GM23338 (cell line): Measurements from ENCODE around the gene USP24.

ENCODE experiments used
- CREB1 ChIP-seq: fragments of 250-450 bp; sonication (Bioruptor Pico); IDR thresholded peaks from 2 replicates; pipeline ENCODE4 v1.5.0; 2020; ENCODE audit warnings: low read depth, mild to moderate bottlenecking, moderate library complexity
- EZH2 ChIP-seq: fragments of 200-600 bp; sonication (generic); IDR thresholded peaks from one replicate; pipeline ENCODE4 v1.8.0; 2017; ENCODE audit warnings: antibody characterized with exemption, mild to moderate bottlenecking, low read depth; ENCODE audit not compliant: unreplicated experiment
- EZH2phosphoT487 ChIP-seq: fragments of 200-600 bp; sonication (generic); IDR thresholded peaks from one replicate; pipeline ENCODE4 v1.8.1; 2018; ENCODE audit warnings: antibody characterized with exemption; ENCODE audit not compliant: unreplicated experiment
- JUNB ChIP-seq: IDR thresholded peaks from one replicate; pipeline ENCODE4 v1.6.1; 2016; ENCODE audit warnings: antibody characterized with exemption; ENCODE audit not compliant: unreplicated experiment
- NANOG ChIP-seq: IDR thresholded peaks from 2 replicates; pipeline ENCODE4 v1.6.1; 2016; ENCODE audit warnings: antibody characterized with exemption, borderline replicate concordance
- POLR2AphosphoS5 ChIP-seq: IDR thresholded peaks from 2 replicates; pipeline ENCODE4 v1.6.1; 2016; ENCODE audit warnings: antibody characterized with exemption, low read depth
- STAT1 ChIP-seq: IDR thresholded peaks from one replicate; pipeline ENCODE4 v1.6.1; 2016; ENCODE audit warnings: antibody characterized with exemption; ENCODE audit not compliant: unreplicated experiment
- ZNF114 ChIP-seq: fragments of 250-450 bp; sonication (Bioruptor Pico); IDR thresholded peaks from 2 replicates; pipeline ENCODE4 v1.5.0; 2020; ENCODE audit warnings: mild to moderate bottlenecking, moderate library complexity
- ZNF331 ChIP-seq: fragments of 250-450 bp; sonication (Bioruptor Pico); IDR thresholded peaks from 2 replicates; pipeline ENCODE4 v1.5.0; 2020; ENCODE audit warnings: low read depth, mild to moderate bottlenecking, moderate library complexity
- TF ChIP-seq, protein P1 (sequence below), 2 experiments: fragments of 200-600 bp in 1 of 2; sonication (generic) in 1 of 2; conservative IDR thresholded peaks; 2 replicates each; pipeline versions ENCODE4 v1.5.1 to v1.6.1; 2016 to 2017; ENCODE audit warnings: antibody characterized with exemption in 2 of 2, low read depth in 2 of 2, mild to moderate bottlenecking in 2 of 2, moderate library complexity in 1 of 2
- TF ChIP-seq, protein P2 (sequence below): IDR thresholded peaks from one replicate; pipeline ENCODE4 v1.6.1; 2018; ENCODE audit warnings: antibody characterized with exemption; ENCODE audit not compliant: unreplicated experiment
- TF ChIP-seq, protein P3 (sequence below): fragments of 250-450 bp; sonication (Bioruptor Pico); IDR thresholded peaks from 2 replicates; pipeline ENCODE4 v1.5.0; 2020; ENCODE audit warnings: mild to moderate bottlenecking, moderate library complexity

DNA sequence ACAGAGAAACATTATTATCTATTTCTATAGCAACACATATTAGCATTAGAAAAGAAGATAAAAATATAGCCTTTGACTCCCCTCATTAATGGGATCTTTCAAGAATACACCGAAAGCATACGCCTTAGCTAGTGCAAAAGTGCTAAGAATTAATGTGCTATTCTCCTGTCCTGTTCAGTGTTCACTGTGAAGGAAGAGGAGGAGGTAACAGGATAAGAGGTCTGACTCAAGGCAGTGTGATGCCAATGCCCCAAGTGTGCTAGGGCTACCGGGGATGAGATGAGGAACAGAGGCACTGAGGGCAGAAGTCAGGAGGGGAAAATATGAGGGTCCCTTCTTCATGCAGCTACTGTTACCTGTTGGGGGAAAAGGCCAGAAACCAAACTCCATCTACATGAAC, 43.5 kb downstream of the USP24 start:
- TF ChIP-seq, protein P1, sequence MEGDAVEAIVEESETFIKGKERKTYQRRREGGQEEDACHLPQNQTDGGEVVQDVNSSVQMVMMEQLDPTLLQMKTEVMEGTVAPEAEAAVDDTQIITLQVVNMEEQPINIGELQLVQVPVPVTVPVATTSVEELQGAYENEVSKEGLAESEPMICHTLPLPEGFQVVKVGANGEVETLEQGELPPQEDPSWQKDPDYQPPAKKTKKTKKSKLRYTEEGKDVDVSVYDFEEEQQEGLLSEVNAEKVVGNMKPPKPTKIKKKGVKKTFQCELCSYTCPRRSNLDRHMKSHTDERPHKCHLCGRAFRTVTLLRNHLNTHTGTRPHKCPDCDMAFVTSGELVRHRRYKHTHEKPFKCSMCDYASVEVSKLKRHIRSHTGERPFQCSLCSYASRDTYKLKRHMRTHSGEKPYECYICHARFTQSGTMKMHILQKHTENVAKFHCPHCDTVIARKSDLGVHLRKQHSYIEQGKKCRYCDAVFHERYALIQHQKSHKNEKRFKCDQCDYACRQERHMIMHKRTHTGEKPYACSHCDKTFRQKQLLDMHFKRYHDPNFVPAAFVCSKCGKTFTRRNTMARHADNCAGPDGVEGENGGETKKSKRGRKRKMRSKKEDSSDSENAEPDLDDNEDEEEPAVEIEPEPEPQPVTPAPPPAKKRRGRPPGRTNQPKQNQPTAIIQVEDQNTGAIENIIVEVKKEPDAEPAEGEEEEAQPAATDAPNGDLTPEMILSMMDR (conservative IDR thresholded peaks at IDR 0.05; ENCODE audit: low read depth in 2 of 2): no peak
- no peak for TF ChIP-seq EZH2
- no peak for TF ChIP-seq POLR2AphosphoS5
- no peak for TF ChIP-seq EZH2phosphoT487
- TF ChIP-seq CREB1: no peak
- no peak for TF ChIP-seq NANOG
- no peak for TF ChIP-seq STAT1
- TF ChIP-seq, protein P2, sequence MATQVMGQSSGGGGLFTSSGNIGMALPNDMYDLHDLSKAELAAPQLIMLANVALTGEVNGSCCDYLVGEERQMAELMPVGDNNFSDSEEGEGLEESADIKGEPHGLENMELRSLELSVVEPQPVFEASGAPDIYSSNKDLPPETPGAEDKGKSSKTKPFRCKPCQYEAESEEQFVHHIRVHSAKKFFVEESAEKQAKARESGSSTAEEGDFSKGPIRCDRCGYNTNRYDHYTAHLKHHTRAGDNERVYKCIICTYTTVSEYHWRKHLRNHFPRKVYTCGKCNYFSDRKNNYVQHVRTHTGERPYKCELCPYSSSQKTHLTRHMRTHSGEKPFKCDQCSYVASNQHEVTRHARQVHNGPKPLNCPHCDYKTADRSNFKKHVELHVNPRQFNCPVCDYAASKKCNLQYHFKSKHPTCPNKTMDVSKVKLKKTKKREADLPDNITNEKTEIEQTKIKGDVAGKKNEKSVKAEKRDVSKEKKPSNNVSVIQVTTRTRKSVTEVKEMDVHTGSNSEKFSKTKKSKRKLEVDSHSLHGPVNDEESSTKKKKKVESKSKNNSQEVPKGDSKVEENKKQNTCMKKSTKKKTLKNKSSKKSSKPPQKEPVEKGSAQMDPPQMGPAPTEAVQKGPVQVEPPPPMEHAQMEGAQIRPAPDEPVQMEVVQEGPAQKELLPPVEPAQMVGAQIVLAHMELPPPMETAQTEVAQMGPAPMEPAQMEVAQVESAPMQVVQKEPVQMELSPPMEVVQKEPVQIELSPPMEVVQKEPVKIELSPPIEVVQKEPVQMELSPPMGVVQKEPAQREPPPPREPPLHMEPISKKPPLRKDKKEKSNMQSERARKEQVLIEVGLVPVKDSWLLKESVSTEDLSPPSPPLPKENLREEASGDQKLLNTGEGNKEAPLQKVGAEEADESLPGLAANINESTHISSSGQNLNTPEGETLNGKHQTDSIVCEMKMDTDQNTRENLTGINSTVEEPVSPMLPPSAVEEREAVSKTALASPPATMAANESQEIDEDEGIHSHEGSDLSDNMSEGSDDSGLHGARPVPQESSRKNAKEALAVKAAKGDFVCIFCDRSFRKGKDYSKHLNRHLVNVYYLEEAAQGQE: no peak
- no peak for TF ChIP-seq ZNF331
- TF ChIP-seq, protein P3, sequence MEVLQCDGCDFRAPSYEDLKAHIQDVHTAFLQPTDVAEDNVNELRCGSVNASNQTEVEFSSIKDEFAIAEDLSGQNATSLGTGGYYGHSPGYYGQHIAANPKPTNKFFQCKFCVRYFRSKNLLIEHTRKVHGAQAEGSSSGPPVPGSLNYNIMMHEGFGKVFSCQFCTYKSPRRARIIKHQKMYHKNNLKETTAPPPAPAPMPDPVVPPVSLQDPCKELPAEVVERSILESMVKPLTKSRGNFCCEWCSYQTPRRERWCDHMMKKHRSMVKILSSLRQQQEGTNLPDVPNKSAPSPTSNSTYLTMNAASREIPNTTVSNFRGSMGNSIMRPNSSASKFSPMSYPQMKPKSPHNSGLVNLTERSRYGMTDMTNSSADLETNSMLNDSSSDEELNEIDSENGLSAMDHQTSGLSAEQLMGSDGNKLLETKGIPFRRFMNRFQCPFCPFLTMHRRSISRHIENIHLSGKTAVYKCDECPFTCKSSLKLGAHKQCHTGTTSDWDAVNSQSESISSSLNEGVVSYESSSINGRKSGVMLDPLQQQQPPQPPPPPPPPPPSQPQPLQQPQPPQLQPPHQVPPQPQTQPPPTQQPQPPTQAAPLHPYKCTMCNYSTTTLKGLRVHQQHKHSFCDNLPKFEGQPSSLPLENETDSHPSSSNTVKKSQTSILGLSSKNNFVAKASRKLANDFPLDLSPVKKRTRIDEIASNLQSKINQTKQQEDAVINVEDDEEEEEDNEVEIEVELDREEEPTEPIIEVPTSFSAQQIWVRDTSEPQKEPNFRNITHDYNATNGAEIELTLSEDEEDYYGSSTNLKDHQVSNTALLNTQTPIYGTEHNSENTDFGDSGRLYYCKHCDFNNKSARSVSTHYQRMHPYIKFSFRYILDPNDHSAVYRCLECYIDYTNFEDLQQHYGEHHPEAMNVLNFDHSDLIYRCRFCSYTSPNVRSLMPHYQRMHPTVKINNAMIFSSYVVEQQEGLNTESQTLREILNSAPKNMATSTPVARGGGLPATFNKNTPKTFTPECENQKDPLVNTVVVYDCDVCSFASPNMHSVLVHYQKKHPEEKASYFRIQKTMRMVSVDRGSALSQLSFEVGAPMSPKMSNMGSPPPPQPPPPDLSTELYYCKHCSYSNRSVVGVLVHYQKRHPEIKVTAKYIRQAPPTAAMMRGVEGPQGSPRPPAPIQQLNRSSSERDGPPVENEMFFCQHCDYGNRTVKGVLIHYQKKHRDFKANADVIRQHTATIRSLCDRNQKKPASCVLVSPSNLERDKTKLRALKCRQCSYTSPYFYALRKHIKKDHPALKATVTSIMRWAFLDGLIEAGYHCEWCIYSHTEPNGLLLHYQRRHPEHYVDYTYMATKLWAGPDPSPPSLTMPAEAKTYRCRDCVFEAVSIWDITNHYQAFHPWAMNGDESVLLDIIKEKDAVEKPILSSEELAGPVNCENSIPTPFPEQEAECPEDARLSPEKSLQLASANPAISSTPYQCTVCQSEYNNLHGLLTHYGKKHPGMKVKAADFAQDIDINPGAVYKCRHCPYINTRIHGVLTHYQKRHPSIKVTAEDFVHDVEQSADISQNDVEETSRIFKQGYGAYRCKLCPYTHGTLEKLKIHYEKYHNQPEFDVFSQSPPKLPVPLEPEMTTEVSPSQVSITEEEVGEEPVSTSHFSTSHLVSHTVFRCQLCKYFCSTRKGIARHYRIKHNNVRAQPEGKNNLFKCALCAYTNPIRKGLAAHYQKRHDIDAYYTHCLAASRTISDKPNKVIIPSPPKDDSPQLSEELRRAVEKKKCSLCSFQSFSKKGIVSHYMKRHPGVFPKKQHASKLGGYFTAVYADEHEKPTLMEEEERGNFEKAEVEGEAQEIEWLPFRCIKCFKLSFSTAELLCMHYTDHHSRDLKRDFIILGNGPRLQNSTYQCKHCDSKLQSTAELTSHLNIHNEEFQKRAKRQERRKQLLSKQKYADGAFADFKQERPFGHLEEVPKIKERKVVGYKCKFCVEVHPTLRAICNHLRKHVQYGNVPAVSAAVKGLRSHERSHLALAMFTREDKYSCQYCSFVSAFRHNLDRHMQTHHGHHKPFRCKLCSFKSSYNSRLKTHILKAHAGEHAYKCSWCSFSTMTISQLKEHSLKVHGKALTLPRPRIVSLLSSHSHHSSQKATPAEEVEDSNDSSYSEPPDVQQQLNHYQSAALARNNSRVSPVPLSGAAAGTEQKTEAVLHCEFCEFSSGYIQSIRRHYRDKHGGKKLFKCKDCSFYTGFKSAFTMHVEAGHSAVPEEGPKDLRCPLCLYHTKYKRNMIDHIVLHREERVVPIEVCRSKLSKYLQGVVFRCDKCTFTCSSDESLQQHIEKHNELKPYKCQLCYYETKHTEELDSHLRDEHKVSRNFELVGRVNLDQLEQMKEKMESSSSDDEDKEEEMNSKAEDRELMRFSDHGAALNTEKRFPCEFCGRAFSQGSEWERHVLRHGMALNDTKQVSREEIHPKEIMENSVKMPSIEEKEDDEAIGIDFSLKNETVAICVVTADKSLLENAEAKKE (CRISPR knock-in tag): no peak
- no peak for TF ChIP-seq JUNB
- no peak for TF ChIP-seq ZNF114 (CRISPR knock-in tag)
